ENCODE results near the gene RWDD3. TPM values are rescaled to one million over a fixed set of nuclear protein-coding genes. Genes with fewer than 3 reads are reported as not detected.
A peak's percentile ranks its signal among the peaks of the same experiment; 100 is the strongest.

The RWDD3 gene, protein sequence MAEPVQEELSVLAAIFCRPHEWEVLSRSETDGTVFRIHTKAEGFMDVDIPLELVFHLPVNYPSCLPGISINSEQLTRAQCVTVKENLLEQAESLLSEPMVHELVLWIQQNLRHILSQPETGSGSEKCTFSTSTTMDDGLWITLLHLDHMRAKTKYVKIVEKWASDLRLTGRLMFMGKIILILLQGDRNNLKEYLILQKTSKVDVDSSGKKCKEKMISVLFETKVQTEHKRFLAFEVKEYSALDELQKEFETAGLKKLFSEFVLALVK
- 18.0 TPM for total RNA-seq
- 19.7 TPM for polyA plus RNA-seq (ENCODE audit: insufficient read depth, low read depth, low replicate concordance)
- long read RNA-seq, donor 1, partial matches to known transcripts = 0 of 4 reads
- long read RNA-seq, donor 1, other reads (novel, unspliced or antisense) = 0 of 4 reads
- long read RNA-seq, donor 2, partial matches to known transcripts = 0 of 5 reads
- long read RNA-seq, donor 2, other reads (novel, unspliced or antisense) = 0 of 5 reads
- long read RNA-seq, donor 3, transcript RWDD3-202 (4 exons, 1,235 nt) = major isoform, 6 of 12 reads
- long read RNA-seq, donor 3, partial matches to known transcripts = 0 of 12 reads
- long read RNA-seq, donor 3, other reads (novel, unspliced or antisense) = 0 of 12 reads
- long read RNA-seq, donor 4, transcript RWDD3-202 (4 exons, 1,235 nt) = major isoform, 6 of 7 reads
- long read RNA-seq, donor 4, partial matches to known transcripts = 0 of 7 reads
- long read RNA-seq, donor 4, other reads (novel, unspliced or antisense) = 0 of 7 reads
- long read RNA-seq, donor 5 = 0 reads
- long read RNA-seq, donor 6, transcript RWDD3-202 (4 exons, 1,235 nt) = major isoform, 6 of 18 reads
- long read RNA-seq, donor 6, partial matches to known transcripts = 0 of 18 reads
- long read RNA-seq, donor 6, other reads (novel, unspliced or antisense) = 5 of 18 reads
- long read RNA-seq, donor 7, partial matches to known transcripts = 4 of 17 reads
- long read RNA-seq, donor 7, other reads (novel, unspliced or antisense) = 8 of 17 reads
- long read RNA-seq, donor 8, transcript RWDD3-202 (4 exons, 1,235 nt) = major isoform, 5 of 12 reads
- long read RNA-seq, donor 8, partial matches to known transcripts = 0 of 12 reads
- long read RNA-seq, donor 8, other reads (novel, unspliced or antisense) = 0 of 12 reads
- long read RNA-seq, donor 9, partial matches to known transcripts = 0 of 2 reads
- long read RNA-seq, donor 9, other reads (novel, unspliced or antisense) = 0 of 2 reads
- long read RNA-seq, donor 10, partial matches to known transcripts = 0 of 4 reads
- long read RNA-seq, donor 10, other reads (novel, unspliced or antisense) = 0 of 4 reads

DNA sequence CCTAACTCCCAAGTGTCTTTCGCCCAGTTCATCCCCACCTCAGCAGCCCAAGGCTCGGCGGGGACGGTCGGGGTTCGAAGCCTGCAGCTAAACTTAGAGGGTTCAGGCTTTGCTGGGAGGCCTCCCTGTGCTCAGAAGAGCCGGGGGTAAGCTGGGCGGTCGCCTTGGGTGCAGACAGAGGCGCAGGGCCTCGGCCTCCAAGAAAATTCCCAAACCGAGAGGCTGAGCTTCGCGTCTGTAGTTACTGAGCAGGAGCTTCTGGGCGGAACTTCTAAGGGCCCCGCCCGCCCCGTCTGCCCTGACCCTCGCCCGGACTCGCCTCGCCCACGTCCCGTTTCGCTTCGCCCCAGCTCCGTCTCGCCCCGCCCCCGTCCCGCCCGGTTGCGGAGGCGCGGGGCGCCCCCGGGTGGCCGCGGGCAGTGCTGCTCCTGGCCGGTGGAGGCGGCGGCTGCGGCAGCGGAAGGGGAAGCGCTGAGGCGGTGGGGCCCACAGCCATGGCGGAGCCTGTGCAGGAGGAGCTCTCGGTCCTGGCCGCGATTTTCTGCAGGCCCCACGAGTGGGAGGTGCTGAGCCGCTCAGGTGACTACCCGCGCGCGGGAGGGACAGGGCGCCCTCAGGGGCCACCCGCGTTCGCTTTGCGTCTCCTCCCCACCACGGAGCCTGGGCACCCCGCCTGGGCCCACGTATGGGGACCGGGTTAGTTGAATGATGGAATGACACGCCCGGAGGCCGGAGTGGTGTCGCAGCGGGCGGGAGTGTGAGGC, at the start of gene RWDD3:
TSS of gene RWDD3 (plus strand) at position 474 of the 764 bp plus-strand sequence. CDS start at position 495, 21 bp downstream.
- no peak for FAIRE-seq

DNA sequence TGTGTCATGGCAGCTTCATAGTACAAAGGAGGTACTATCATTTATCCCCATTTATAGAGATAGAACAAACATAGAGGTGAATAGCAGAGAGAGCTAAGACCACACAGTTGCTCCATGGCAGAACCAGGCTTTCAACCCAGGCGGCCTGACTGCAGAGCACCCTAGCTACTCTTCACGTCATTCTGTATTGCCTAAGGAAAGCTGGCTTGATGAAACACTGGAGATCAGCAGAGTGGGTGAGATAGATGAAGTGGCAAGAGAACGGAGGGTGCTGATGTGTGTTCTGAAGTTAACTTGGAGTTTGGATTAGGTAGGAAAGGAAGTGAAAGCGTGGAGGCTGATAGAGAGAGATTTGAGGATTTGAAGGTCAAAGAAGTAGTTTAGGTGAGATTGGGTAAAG, 47.9 kb upstream of the RWDD3 start:
- FAIRE-seq (no peak), DNase-seq (no peak)
- Histone ChIP-seq H3K4me1 (ENCODE audit: control insufficient read depth in 2 of 3, insufficient read depth in 2 of 3, low read depth in 1 of 3, low read length in 3 of 3) (no peaks in the 10 kb centered on the region), H3K9ac (ENCODE audit: low read length in 3 of 3) (no peak overlapping the region), H3K4me3 (ENCODE audit: low read length in 3 of 3) (no peak overlapping the region), H3K36me3 (ENCODE audit: control insufficient read depth in 2 of 3, insufficient read depth in 3 of 3, low read length in 3 of 3) (no peaks in the 10 kb centered on the region), H3K27me3 (ENCODE audit: control insufficient read depth, insufficient read depth, low read length) (no peaks in the 10 kb centered on the region), H3K27ac (ENCODE audit: low read depth in 2 of 2, low read length in 2 of 2) (no peak overlapping the region), H3K9me3 (ENCODE audit: control insufficient read depth in 2 of 3, insufficient read depth in 1 of 3, low read length in 3 of 3) (no peaks in the 10 kb centered on the region)
- TF ChIP-seq, protein P1, sequence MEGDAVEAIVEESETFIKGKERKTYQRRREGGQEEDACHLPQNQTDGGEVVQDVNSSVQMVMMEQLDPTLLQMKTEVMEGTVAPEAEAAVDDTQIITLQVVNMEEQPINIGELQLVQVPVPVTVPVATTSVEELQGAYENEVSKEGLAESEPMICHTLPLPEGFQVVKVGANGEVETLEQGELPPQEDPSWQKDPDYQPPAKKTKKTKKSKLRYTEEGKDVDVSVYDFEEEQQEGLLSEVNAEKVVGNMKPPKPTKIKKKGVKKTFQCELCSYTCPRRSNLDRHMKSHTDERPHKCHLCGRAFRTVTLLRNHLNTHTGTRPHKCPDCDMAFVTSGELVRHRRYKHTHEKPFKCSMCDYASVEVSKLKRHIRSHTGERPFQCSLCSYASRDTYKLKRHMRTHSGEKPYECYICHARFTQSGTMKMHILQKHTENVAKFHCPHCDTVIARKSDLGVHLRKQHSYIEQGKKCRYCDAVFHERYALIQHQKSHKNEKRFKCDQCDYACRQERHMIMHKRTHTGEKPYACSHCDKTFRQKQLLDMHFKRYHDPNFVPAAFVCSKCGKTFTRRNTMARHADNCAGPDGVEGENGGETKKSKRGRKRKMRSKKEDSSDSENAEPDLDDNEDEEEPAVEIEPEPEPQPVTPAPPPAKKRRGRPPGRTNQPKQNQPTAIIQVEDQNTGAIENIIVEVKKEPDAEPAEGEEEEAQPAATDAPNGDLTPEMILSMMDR (IDR thresholded peaks at IDR 0.05; ENCODE audit: borderline replicate concordance, extremely low read depth, insufficient read depth) = no peak
- intact Hi-C loops (cut with DNase I) = no loop called here

More for the DNA sequence above, at the start of gene RWDD3:
- Histone ChIP-seq H3K4me1 (ENCODE audit: control insufficient read depth in 2 of 3, insufficient read depth in 2 of 3, low read depth in 1 of 3, low read length in 3 of 3) (peaks cover 0 to 3% (median 0%) of the 10 kb centered on the region in 3 donors), H3K9me3 (ENCODE audit: control insufficient read depth in 2 of 3, insufficient read depth in 1 of 3, low read length in 3 of 3) (no peaks in the 10 kb centered on the region), H3K4me3 (ENCODE audit: low read length in 3 of 3) (peak within 1 kb of the TSS; percentile 76 to 92 (median 82)), H3K9ac (ENCODE audit: low read length in 3 of 3) (peak within 1 kb of the TSS; percentile 47 to 96 (median 88)), H3K27ac (ENCODE audit: low read depth in 2 of 2, low read length in 2 of 2) (peak within 1 kb of the TSS; percentile 68 to 94), H3K27me3 (ENCODE audit: control insufficient read depth, insufficient read depth, low read length) (no peaks in the 10 kb centered on the region), H3K36me3 (ENCODE audit: control insufficient read depth in 2 of 3, insufficient read depth in 3 of 3, low read length in 3 of 3) (no peaks in the 10 kb centered on the region)
- TF ChIP-seq, protein P1 (IDR thresholded peaks at IDR 0.05; ENCODE audit: borderline replicate concordance, extremely low read depth, insufficient read depth) = peak; percentile 92
- intact Hi-C loops (cut with DNase I) = no loop called here
- DNase-seq = peak; percentile 95 to 98 (median 95)

DNA sequence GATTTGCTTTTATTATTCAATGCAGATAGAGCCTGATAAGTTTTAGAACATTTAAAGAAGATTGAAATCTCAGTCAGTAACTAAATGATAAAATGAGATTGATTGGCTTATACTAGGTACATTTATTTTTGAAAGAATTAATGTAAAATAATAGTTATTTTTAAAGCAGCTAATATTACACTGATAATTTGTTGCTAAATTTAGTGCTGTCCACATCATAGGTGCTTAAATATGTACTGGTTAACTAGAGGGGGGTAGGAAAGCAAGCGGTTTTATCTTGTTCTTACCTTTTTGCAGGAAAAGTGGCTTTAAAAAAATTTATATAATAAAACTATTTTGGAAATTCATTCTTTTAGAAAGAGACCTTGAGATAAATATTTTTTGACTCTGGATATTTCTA, 40.4 kb upstream of the RWDD3 start:
- no peaks in the 10 kb centered on the region for H3K36me3 ChIP-seq (ENCODE audit: control insufficient read depth in 2 of 3, insufficient read depth in 3 of 3, low read length in 3 of 3)
- DNase-seq (no peak), FAIRE-seq (no peak)
- no peak overlapping the region for H3K27ac ChIP-seq (ENCODE audit: low read depth in 2 of 2, low read length in 2 of 2)
- H3K9ac ChIP-seq (ENCODE audit: low read length in 3 of 3) = no peak overlapping the region
- TF ChIP-seq, protein P1 (IDR thresholded peaks at IDR 0.05; ENCODE audit: borderline replicate concordance, extremely low read depth, insufficient read depth) = no peak
- no peaks in the 10 kb centered on the region for H3K4me1 ChIP-seq (ENCODE audit: control insufficient read depth in 2 of 3, insufficient read depth in 2 of 3, low read depth in 1 of 3, low read length in 3 of 3)
- intact Hi-C loops (cut with DNase I) = no loop called here
- no peak overlapping the region for H3K4me3 ChIP-seq (ENCODE audit: low read length in 3 of 3)
- no peaks in the 10 kb centered on the region for H3K27me3 ChIP-seq (ENCODE audit: control insufficient read depth, insufficient read depth, low read length)
- no peaks in the 10 kb centered on the region for H3K9me3 ChIP-seq (ENCODE audit: control insufficient read depth in 2 of 3, insufficient read depth in 1 of 3, low read length in 3 of 3)

All from kidney (tissue), 22 donors.